Small intestine (tissue), 7 donors: ENCODE measurements around the gene MED12L. TPM values are rescaled to one million over a fixed set of nuclear protein-coding genes. Genes with fewer than 3 reads are reported as not detected.

ENCODE experiments used
- DNase-seq, 2 donors: peaks; one replicate each; pipeline versions ENCODE4 v3.0.0 to v3.0.0-alpha.2; 2013
- FAIRE-seq: peaks from 2 replicates; lab custom pipeline; 2012; peaks lifted over from hg19 to GRCh38; lab: Jason Lieb, UNC
- H3K27ac ChIP-seq, 3 donors: one replicate each; pipeline ENCODE4 v1.5.1; 2013; ENCODE audit warnings: low read length in 2 of 3, mild to moderate bottlenecking in 2 of 3, control low read depth in 1 of 3, inconsistent platforms in 1 of 3, low read depth in 1 of 3, moderate library complexity in 1 of 3
- H3K27me3 ChIP-seq, 3 donors: one replicate each; pipeline ENCODE4 v1.6.1; 2013; ENCODE audit warnings: low read length in 3 of 3, inconsistent platforms in 1 of 3; ENCODE audit not compliant: control insufficient read depth in 3 of 3, insufficient read depth in 3 of 3
- H3K36me3 ChIP-seq, 3 donors: one replicate each; pipeline ENCODE4 v1.6.1; 2013; ENCODE audit warnings: low read length in 3 of 3, inconsistent platforms in 1 of 3, low read depth in 1 of 3, mild to moderate bottlenecking in 1 of 3, moderate library complexity in 1 of 3; ENCODE audit not compliant: control insufficient read depth in 3 of 3, insufficient read depth in 2 of 3
- H3K4me1 ChIP-seq, 3 donors: one replicate each; pipeline ENCODE4 v1.6.1; 2013; ENCODE audit warnings: low read length in 2 of 3, inconsistent platforms in 1 of 3, low read depth in 1 of 3, mild to moderate bottlenecking in 1 of 3, moderate library complexity in 1 of 3; ENCODE audit not compliant: control insufficient read depth in 3 of 3, insufficient read depth in 2 of 3
- H3K4me3 ChIP-seq, 3 donors: one replicate each; pipeline ENCODE4 v1.5.1; 2013; ENCODE audit warnings: low read length in 3 of 3, control low read depth in 1 of 3, inconsistent platforms in 1 of 3, low read depth in 1 of 3, mild to moderate bottlenecking in 1 of 3, moderate library complexity in 1 of 3
- H3K9me3 ChIP-seq, 2 donors: one replicate each; pipeline ENCODE4 v1.6.1; 2013; ENCODE audit warnings: low read depth in 1 of 2, low read length in 1 of 2; ENCODE audit not compliant: control insufficient read depth in 2 of 2, insufficient read depth in 1 of 2
- WGBS, 3 donors: extraction: QIAGEN DNeasy Blood & Tissue Kit; methylation state at CpG; one replicate each; pipeline ENCODE4 v1.1.7; 2013; 5-methylcytosine and 5-hydroxymethylcytosine counted together
- polyA plus RNA-seq, 4 donors: library from polyadenylated mRNA; stranded (reverse) in 3 of 4; unstranded in 1 of 4; fragments of 200-250 nt in 3 of 4; fragments of 120-200 nt in 1 of 4; gene quantifications; one replicate each; pipeline versions ENCODE4 v1.2.1 to v1.2.3, GENCODE V29; 2013
- donor health status: healthy with polysubstance abuse.
- donor health status: control.
- donor health status: control.
- donor health status: Bipolar disorder and iron deficiency.
- donor health status: healthy.

MED12L gene
- polyA plus RNA-seq, 4 donors = 0.16 to 2.4 (median 0.36) TPM

DNA sequence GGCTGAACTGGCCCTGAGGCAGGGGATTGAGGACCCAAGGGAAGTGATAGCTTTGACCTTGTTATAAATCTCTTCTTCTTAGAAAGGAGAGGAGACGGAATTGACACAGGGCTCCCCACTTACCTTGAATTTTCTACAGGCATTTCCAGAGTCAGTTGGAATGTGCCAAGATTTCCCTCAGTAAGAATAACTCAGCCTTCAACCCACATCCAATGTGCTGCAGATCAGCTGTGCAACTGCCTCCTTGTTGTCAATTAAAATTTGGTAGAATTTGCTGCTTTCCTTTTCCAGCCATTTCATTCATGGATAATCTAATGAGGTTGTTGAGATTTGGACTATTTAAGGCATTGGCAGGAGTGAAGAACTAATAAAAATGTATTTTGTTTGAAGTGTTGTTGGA, 14.6 kb downstream of the MED12L start:
- Histone ChIP-seq H3K27ac (no peak overlapping the region), H3K4me1 (no peaks in the 10 kb centered on the region), H3K36me3 (no peaks in the 10 kb centered on the region), H3K9me3 (no peaks in the 10 kb centered on the region), H3K4me3 (no peak overlapping the region), H3K27me3 (no peaks in the 10 kb centered on the region)
- no peak for FAIRE-seq
- WGBS, 3 donors = 74 to 92% (median 79%) methylated on average over 1 of the region's 1 CpG
- DNase-seq = no peak

DNA sequence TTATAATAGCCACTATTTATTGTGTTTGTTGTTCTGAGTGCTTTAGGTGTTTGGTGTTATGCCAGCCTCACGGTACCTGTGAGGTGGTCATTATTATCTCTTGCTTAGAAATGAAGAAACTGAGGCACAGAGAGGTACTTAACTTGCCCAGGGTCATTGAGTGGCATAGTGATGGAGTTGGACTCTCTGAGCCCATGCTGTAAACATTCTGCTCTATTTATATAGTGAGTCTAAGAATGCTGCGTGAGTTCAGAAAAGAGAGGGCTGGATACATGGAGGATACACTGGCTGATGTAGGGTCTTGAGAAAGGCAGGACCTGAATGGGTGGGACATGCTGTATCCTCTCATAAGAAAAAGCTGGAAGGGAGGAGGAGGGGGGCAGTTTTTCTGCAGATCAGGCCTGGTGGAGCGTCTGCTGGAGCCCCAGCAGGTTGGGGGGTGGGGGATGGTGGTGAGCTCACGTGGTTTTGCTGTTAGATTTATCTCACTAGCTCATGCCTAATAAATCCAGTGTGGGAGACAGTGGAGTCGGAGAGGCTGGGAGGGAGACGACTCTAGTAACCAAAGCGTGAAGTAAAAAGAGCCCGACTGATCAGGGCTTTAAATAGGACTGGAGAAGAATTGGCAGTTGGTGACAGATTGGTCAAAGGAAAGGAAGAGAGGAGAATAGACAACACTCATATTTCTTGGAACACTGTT, 16.0 kb downstream of the MED12L start:
- Histone ChIP-seq H3K4me3 (no peak overlapping the region), H3K27ac (no peak overlapping the region), H3K4me1 (no peaks in the 10 kb centered on the region), H3K36me3 (no peaks in the 10 kb centered on the region), H3K9me3 (no peaks in the 10 kb centered on the region), H3K27me3 (no peaks in the 10 kb centered on the region)
- FAIRE-seq (no peak), DNase-seq (peak in 1 of 2 donors; percentile 22)
- 67 to 78% (median 76%) methylated on average over 8 of the region's 8 CpGs for WGBS, 3 donors

DNA sequence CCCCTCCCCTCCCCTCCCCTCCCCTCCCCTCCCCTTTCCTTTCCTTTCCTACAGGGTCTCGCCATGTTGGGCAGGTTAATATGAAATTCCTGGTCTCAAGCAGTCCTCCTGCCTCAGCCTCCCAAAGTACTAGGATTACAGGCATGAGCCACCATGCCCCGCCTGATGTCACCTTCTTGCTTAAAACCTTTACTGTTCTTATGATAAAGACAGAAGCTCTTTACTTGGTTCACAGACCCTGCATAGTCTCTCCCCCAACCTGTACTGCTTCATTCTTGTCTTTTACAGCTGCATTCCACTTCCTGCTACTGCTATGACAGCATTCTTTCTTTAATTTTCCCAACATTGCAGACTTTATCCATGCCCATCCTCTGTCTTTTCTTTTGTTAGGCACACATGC, 20.8 kb downstream of the MED12L start:
- no peak overlapping the region for H3K4me3 ChIP-seq
- no peak for FAIRE-seq
- WGBS, 3 donors = 94 to 96% (median 94%) methylated on average over 1 to 2 of the region's 2 CpGs
- H3K27ac ChIP-seq = no peak overlapping the region
- H3K36me3 ChIP-seq = no peaks in the 10 kb centered on the region
- DNase-seq = no peak
- peaks cover 0 to 2% (median 0%) of the 10 kb centered on the region in 3 donors for H3K27me3 ChIP-seq
- peaks cover 0 to 3% (median 0%) of the 10 kb centered on the region in 3 donors for H3K4me1 ChIP-seq
- H3K9me3 ChIP-seq = no peaks in the 10 kb centered on the region

DNA sequence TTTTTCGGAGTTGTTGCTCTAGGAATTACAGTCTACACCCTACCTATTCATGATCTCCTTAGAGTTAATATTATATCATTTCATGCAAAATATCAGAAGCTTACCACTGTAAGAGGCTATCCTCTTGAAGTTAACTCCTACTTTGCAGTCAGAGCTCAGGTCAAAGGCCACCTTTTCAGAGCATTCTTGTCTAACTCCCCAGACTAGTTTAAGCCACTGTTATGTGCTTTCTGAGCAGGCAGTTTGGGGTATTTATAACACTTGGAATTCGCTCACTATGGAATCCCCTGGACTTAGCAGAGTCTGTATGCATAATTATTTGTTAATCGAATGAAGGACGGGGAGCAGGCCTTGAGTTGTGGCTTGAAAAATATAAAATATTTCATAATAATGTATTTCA, 21.7 kb downstream of the MED12L start:
- FAIRE-seq = no peak
- Histone ChIP-seq H3K36me3 (no peaks in the 10 kb centered on the region), H3K4me1 (peaks cover 0 to 3% (median 0%) of the 10 kb centered on the region in 3 donors), H3K27ac (no peak overlapping the region), H3K4me3 (no peak overlapping the region), H3K27me3 (peaks cover 0 to 2% (median 0%) of the 10 kb centered on the region in 3 donors), H3K9me3 (no peaks in the 10 kb centered on the region)
- 50 to 66% (median 61%) methylated on average over 4 of the region's 4 CpGs for WGBS, 3 donors
- peak; percentile 14 to 43 for DNase-seq

DNA sequence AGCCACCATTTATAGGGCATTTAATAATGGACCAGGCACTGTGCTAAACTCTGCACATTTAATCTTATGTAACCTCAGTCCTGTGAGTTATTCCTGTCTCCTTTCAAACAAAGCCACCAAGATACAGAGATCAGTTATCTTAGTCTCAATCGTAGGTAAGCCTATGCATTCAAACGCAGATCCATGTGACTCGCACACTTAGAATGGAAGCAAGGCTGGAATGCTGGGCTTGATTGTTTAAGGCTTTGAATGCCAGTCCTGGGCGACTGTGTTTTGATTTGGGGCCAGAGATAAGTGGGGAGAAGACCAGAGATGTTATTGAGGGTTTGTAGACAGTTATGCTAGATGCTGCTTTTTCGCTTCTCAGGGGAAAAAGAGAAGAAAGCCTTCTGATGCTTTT, 22.2 kb downstream of the MED12L start:
- DNase-seq = no peak
- WGBS, 3 donors = 71 to 79% (median 72%) methylated on average over 5 of the region's 5 CpGs
- H3K27me3 ChIP-seq = peaks cover 0 to 2% (median 0%) of the 10 kb centered on the region in 3 donors
- no peaks in the 10 kb centered on the region for H3K36me3 ChIP-seq
- FAIRE-seq = no peak
- H3K27ac ChIP-seq = no peak overlapping the region
- H3K9me3 ChIP-seq = no peaks in the 10 kb centered on the region
- no peak overlapping the region for H3K4me3 ChIP-seq
- H3K4me1 ChIP-seq = peaks cover 0 to 3% (median 0%) of the 10 kb centered on the region in 3 donors

DNA sequence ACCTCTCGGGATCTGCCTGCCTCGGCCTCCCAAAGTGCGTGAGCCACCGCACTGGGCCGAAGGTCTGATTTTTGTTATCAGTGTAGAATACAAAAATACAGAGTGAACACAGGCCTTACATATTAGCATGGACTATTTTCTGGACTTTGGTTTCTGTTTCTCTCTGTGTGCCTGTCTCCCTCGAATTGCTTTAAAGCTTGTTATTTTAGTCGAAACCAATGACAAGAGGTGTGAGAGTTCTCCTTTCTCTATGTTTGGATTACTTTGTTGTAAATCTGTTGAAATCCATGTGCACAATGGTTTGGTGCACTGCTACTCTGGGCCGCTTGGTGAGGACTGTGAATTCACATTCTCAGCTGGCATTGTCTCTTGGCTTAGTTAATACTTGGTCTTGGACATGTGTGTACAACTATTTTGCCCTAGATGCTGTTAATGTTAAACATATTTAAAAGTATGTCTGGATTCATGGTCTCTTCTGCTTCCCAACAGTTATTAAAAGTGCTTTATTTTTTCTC, 23.9 kb downstream of the MED12L start:
- 15 to 68% (median 39%) methylated on average over 8 of the region's 8 CpGs for WGBS, 3 donors
- no peak for FAIRE-seq
- no peaks in the 10 kb centered on the region for H3K9me3 ChIP-seq

DNA sequence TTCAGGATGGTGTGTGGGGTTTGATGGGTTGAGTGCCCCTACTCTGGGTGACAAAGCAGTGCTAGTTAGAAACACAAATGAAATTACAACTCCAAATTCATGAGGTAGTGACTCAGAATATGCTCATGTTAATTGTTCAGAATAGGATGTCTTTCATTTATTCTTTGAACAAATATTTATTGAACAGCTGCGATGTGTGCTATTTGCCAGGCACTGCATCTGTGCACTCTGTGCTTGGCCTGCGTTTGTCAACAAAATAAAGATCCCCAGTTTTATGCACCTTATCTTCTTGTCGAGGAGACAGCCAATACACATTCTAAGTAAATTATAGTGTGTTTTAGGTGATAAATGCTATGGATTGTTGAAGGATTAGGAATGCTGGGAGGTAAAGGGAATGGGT, 27.3 kb downstream of the MED12L start:
- WGBS, 3 donors = 61 to 65% (median 62%) methylated on average over 3 of the region's 3 CpGs
- Histone ChIP-seq H3K9me3 (no peaks in the 10 kb centered on the region), H3K4me1 (peaks cover 0 to 2% (median 0%) of the 10 kb centered on the region in 3 donors), H3K27me3 (peaks cover 0 to 1% (median 0%) of the 10 kb centered on the region in 3 donors), H3K4me3 (no peak overlapping the region), H3K27ac (no peak overlapping the region), H3K36me3 (no peaks in the 10 kb centered on the region)
- no peak for DNase-seq
- FAIRE-seq = no peak

More for the DNA sequence above, 23.9 kb downstream of the MED12L start:
- peaks cover 0 to 2% (median 0%) of the 10 kb centered on the region in 3 donors for H3K27me3 ChIP-seq
- H3K36me3 ChIP-seq = no peaks in the 10 kb centered on the region
- peaks cover 0 to 3% (median 0%) of the 10 kb centered on the region in 3 donors for H3K4me1 ChIP-seq
- no peak overlapping the region for H3K4me3 ChIP-seq
- peak overlapping the region in 1 of 3 donors; percentile 61 for H3K27ac ChIP-seq
- DNase-seq = peak; percentile 37 to 60

DNA sequence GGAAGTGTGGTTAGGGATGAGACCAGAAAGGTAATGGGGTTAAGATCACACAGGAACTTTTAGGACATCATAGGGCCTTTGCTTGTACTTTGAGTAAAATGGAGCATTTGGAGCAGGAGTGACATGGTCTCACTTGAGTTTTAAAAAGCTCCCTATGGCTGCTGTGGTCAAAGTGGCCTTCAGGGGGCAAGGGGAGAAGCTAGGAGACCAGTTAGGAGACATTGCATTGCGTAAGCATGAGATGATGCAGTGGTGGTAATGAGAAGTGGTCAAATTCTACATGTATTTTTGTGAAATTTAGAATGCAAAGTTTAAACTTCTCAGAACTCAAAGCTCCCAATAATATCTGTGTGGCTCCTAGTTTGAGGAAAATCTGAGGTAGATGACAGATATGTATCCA, 27.9 kb downstream of the MED12L start:
- Histone ChIP-seq H3K9me3 (no peaks in the 10 kb centered on the region), H3K27me3 (no peaks in the 10 kb centered on the region), H3K36me3 (no peaks in the 10 kb centered on the region), H3K27ac (no peak overlapping the region), H3K4me3 (no peak overlapping the region), H3K4me1 (no peaks in the 10 kb centered on the region)
- DNase-seq (no peak), FAIRE-seq (no peak)
- 88 to 97% (median 94%) methylated on average over 1 of the region's 1 CpG for WGBS, 3 donors
